ENCODE results near the gene IER2. TPM values are rescaled to one million over a fixed set of nuclear protein-coding genes. Genes with fewer than 3 reads are reported as not detected.

IER2 gene
- total RNA-seq (2021): 148 and 164 TPM in 2 replicates
- Bru-seq, nascent RNA: percentile 94 among the genes with signal in this experiment
- percentile 96 among the genes with signal in this experiment for BruChase-seq, experiment 1, labeled RNA remaining after a 2-hour chase
- percentile 93 among the genes with signal in this experiment for BruChase-seq, experiment 2, labeled RNA remaining after a 6-hour chase
- long read RNA-seq, transcript IER2-203 (1 exons, 2,934 nt): major isoform, 347 of 351 reads
- long read RNA-seq, partial matches to known transcripts: 0 of 351 reads
- long read RNA-seq, other reads (novel, unspliced or antisense): 0 of 351 reads

- peak; percentile 55 for TF ChIP-seq CTCF (conservative IDR thresholded peaks at IDR 0.05; ENCODE audit: low read depth, low read length)
- no peak for TF ChIP-seq EZH2 (IDR thresholded peaks at IDR 0.05; ENCODE audit: borderline replicate concordance, low read depth, low read length, poor library complexity, severe bottlenecking)
- no TSS peak for BruUV-seq (replicated peaks)
- peak; percentile 97 for DNase-seq (ENCODE audit: low spot score)
- H3K4me1 ChIP-seq (ENCODE audit: insufficient read depth, low read length, poor library complexity, severe bottlenecking): peaks cover 6% of the 10 kb centered on the region
- ChIA-PET CTCF (interaction anchor here (0.5 to 1.1 kb wide), 3 partner anchors 30 to 144 kb away, joined by 3 to 4 read pairs (median 3); no protein-coding TSS in a partner anchor), POLR2A (ENCODE audit: low non-redundant PET) (no interaction called here)
- no peaks in the 10 kb centered on the region for H3K27me3 ChIP-seq (replicated peaks; ENCODE audit: insufficient read depth, low read depth, low read length, poor library complexity)
- H3K4me3 ChIP-seq (ENCODE audit: low read depth, low read length, poor library complexity, severe bottlenecking): peak within 1 kb of the TSS; percentile 72
- H3K9me3 ChIP-seq (ENCODE audit: low read depth, low read length, poor library complexity, severe bottlenecking): no peaks in the 10 kb centered on the region
- intact Hi-C loops (cut with micrococcal nuclease; ENCODE audit: unreplicated experiment): loop anchor here (2.0 kb wide), 2 partner anchors 14 to 32 kb away; partner anchors contain the start of gene NACC1
- peaks cover 17% of the 10 kb centered on the region for H3K36me3 ChIP-seq (ENCODE audit: insufficient read depth, low read length, poor library complexity, severe bottlenecking)
- H3K27ac ChIP-seq (ENCODE audit: low read depth, low read length, poor library complexity, severe bottlenecking): peak within 1 kb of the TSS; percentile 98
Measured at GRCh38 chr19:13150187-13150930, at the start of gene IER2, which contains the start of gene STX10. Gene IER2, plus strand, starts transcription at chr19:13150411. Its CDS starts 2,776 bp downstream, at chr19:13153187. Gene STX10, minus strand, starts transcription at chr19:13150375. Its CDS starts 202 bp downstream, at chr19:13150173.

GRCh38 chr19:13100841-13101589, 49.2 kb upstream of the IER2 start:
- no TSS peak for BruUV-seq (replicated peaks)
- Histone ChIP-seq H3K9me3 (ENCODE audit: low read depth, low read length, poor library complexity, severe bottlenecking) (no peaks in the 10 kb centered on the region), H3K36me3 (ENCODE audit: insufficient read depth, low read length, poor library complexity, severe bottlenecking) (no peaks in the 10 kb centered on the region), H3K27me3 (replicated peaks; ENCODE audit: insufficient read depth, low read depth, low read length, poor library complexity) (no peaks in the 10 kb centered on the region), H3K4me1 (ENCODE audit: insufficient read depth, low read length, poor library complexity, severe bottlenecking) (peaks cover 6% of the 10 kb centered on the region), H3K27ac (ENCODE audit: low read depth, low read length, poor library complexity, severe bottlenecking) (no peak overlapping the region), H3K4me3 (ENCODE audit: low read depth, low read length, poor library complexity, severe bottlenecking) (no peak overlapping the region)
- POLR2A ChIA-PET (ENCODE audit: low non-redundant PET): interaction anchor here (0.6 kb wide), 1 partner anchor 127 kb away, joined by 4 read pairs; no protein-coding TSS in a partner anchor
- intact Hi-C loops (cut with micrococcal nuclease; ENCODE audit: unreplicated experiment): no loop called here
- DNase-seq (ENCODE audit: low spot score): no peak
- no peak for TF ChIP-seq EZH2 (IDR thresholded peaks at IDR 0.05; ENCODE audit: borderline replicate concordance, low read depth, low read length, poor library complexity, severe bottlenecking)
- TF ChIP-seq CTCF (conservative IDR thresholded peaks at IDR 0.05; ENCODE audit: low read depth, low read length): peak; percentile 38
- CTCF ChIA-PET: interaction anchor here (0.6 kb wide), 1 partner anchor 40 kb away, joined by 3 read pairs; no protein-coding TSS in a partner anchor
